HepG2 (cell line): Measurements from ENCODE around the gene DDRGK1. TPM values are rescaled to one million over a fixed set of nuclear protein-coding genes. Genes with fewer than 3 reads are reported as not detected.

Experiments
- FOSL2 ChIP-seq: sonication (generic); formaldehyde crosslinking; IDR thresholded peaks from 2 replicates; pipeline ENCODE4 v1.4.0; 2020; ENCODE audit warnings: missing genetic modification reagents
- HOXA5 ChIP-seq: sonication (generic); formaldehyde crosslinking; IDR thresholded peaks from 2 replicates; pipeline ENCODE4 v1.4.0; 2020; ENCODE audit warnings: missing genetic modification reagents
- NR2F1 ChIP-seq, 2 experiments: fragments of 450-650 bp in 1 of 2; formaldehyde crosslinking in 1 of 2; IDR thresholded peaks; 2 replicates each; pipeline versions ENCODE4 v1.5.0 to v1.6.1; 2016 to 2020; ENCODE audit warnings: mild to moderate bottlenecking in 1 of 2, missing compliant biosample characterization in 1 of 2, missing genetic modification reagents in 1 of 2, moderate library complexity in 1 of 2
- NR2F2 ChIP-seq: IDR thresholded peaks from 2 replicates; pipeline ENCODE4 v1.6.1; 2012; ENCODE audit warnings: low read depth, inconsistent platforms, borderline replicate concordance
- SMAD1 ChIP-seq: sonication (generic); formaldehyde crosslinking; IDR thresholded peaks from 2 replicates; pipeline ENCODE4 v1.4.0; 2020; ENCODE audit warnings: missing genetic modification reagents, low read depth, mild to moderate bottlenecking, borderline replicate concordance
- SMAD9 ChIP-seq: sonication (generic); formaldehyde crosslinking; IDR thresholded peaks from 2 replicates; pipeline ENCODE4 v1.5.1; 2020; ENCODE audit warnings: mild to moderate bottlenecking, missing genetic modification reagents
- SRY ChIP-seq: sonication (generic); formaldehyde crosslinking; IDR thresholded peaks from 2 replicates; pipeline ENCODE4 v1.8.0; 2022; ENCODE audit warnings: mild to moderate bottlenecking, missing genetic modification reagents
- SSRP1 ChIP-seq: IDR thresholded peaks from 2 replicates; pipeline ENCODE4 v1.6.1; 2016; ENCODE audit warnings: control low read depth
- TFE3 ChIP-seq: IDR thresholded peaks from 2 replicates; pipeline ENCODE4 v1.6.1; 2016
- ZBTB39 ChIP-seq: sonication (generic); formaldehyde crosslinking; IDR thresholded peaks from 2 replicates; pipeline ENCODE4 v1.5.0; 2020; ENCODE audit warnings: missing genetic modification reagents
- ZBTB46 ChIP-seq: sonication (generic); formaldehyde crosslinking; IDR thresholded peaks from 2 replicates; pipeline ENCODE4 v1.4.0; 2020; ENCODE audit warnings: mild to moderate bottlenecking, missing genetic modification reagents, borderline replicate concordance
- ZNF264 ChIP-seq: sonication (generic); formaldehyde crosslinking; IDR thresholded peaks from 2 replicates; pipeline ENCODE4 v1.4.0; 2020; ENCODE audit warnings: missing genetic modification reagents
- ZNF44 ChIP-seq: sonication (generic); formaldehyde crosslinking; IDR thresholded peaks from 2 replicates; pipeline ENCODE4 v1.5.1; 2020; ENCODE audit warnings: mild to moderate bottlenecking, missing genetic modification reagents
- ZNF501 ChIP-seq: sonication (generic); formaldehyde crosslinking; IDR thresholded peaks from 2 replicates; pipeline ENCODE4 v1.5.1; 2020; ENCODE audit warnings: mild to moderate bottlenecking, moderate library complexity, missing genetic modification reagents
- ZNF543 ChIP-seq: sonication (generic); formaldehyde crosslinking; IDR thresholded peaks from 2 replicates; pipeline ENCODE4 v1.4.0; 2020; ENCODE audit warnings: mild to moderate bottlenecking, missing genetic modification reagents
- ZNF607 ChIP-seq: sonication (generic); formaldehyde crosslinking; IDR thresholded peaks from 2 replicates; pipeline ENCODE4 v1.5.1; 2020; ENCODE audit warnings: missing genetic modification reagents, mild to moderate bottlenecking, borderline replicate concordance
- ZNF609 ChIP-seq: sonication (generic); formaldehyde crosslinking; IDR thresholded peaks from 2 replicates; pipeline ENCODE4 v1.4.0; 2020; ENCODE audit warnings: mild to moderate bottlenecking, missing genetic modification reagents, borderline replicate concordance
- ZNF629 ChIP-seq: sonication (generic); formaldehyde crosslinking; conservative IDR thresholded peaks from 2 replicates; pipeline ENCODE4 v1.5.0; 2020; ENCODE audit warnings: missing genetic modification reagents
- ZNF720 ChIP-seq: sonication (generic); formaldehyde crosslinking; IDR thresholded peaks from 2 replicates; pipeline ENCODE4 v1.4.0; 2020; ENCODE audit warnings: missing genetic modification reagents
- ZNF737 ChIP-seq: sonication (generic); formaldehyde crosslinking; IDR thresholded peaks from 2 replicates; pipeline ENCODE4 v1.5.0; 2020; ENCODE audit warnings: missing genetic modification reagents, mild to moderate bottlenecking, borderline replicate concordance
- polyA plus RNA-seq, 8 experiments: library from polyadenylated mRNA; depleted of rRNA in 3 of 8; stranded (reverse) in 7 of 8; unstranded in 1 of 8; fragments of >200 nt; fragmentation: Illumina TruSeq in 4 of 8; extraction: Trizol in 4 of 8; gene quantifications; 2 replicates each; pipeline versions ENCODE4 v1.2.1 to v1.2.3, GENCODE V29; 2011 to 2016; ENCODE audit warnings: low read depth in 4 of 8, missing spikeins in 1 of 8, mixed read lengths in 1 of 8; ENCODE audit not compliant: insufficient read depth in 1 of 8
- total RNA-seq, 5 experiments: library from RNA; depleted of rRNA; stranded (reverse); fragments of >200 nt; fragmentation: Illumina TruSeq; extraction: Trizol; gene quantifications; 2 replicates each; pipeline ENCODE4 v1.2.3, GENCODE V29; 2016; ENCODE audit warnings: low read depth in 1 of 5

DDRGK1 gene
- total and polyA plus RNA-seq, 2 of the 13 experiments (the other 11 are each of a cell fraction or from before 2014, with no cell fraction given): 96.7 to 149 TPM

GRCh38 chr20:3231889-3232588, 27.6 kb upstream of the DDRGK1 start (continued):
- 0 out of 2 replicates have a peak, but pooled peaks have one; percentile 46 for TF ChIP-seq ZNF543
- no peak for TF ChIP-seq ZBTB46 (CRISPR knock-in tag)
- TF ChIP-seq HOXA5: no peak
- 0 out of 2 replicates have a peak, but pooled peaks have one; percentile 79 for TF ChIP-seq SMAD1 (CRISPR knock-in tag)
- no peak for TF ChIP-seq SSRP1 (CRISPR knock-in tag)
- peak; percentile 88 for TF ChIP-seq ZBTB39 (CRISPR knock-in tag)
- peak; percentile 84; the same call in 1 of the 2 replicates for TF ChIP-seq ZNF609 (CRISPR knock-in tag)
- peak; percentile 67 for TF ChIP-seq ZNF629
- TF ChIP-seq NR2F2: peak; percentile 58; the same call in 1 of the 2 replicates
- TF ChIP-seq SMAD9 (CRISPR knock-in tag): no peak
- peak; percentile 50; the same call in 1 of the 2 replicates for TF ChIP-seq ZNF501
- TF ChIP-seq FOSL2 (CRISPR knock-in tag): peak; percentile 54
- no peak for TF ChIP-seq ZNF607 (CRISPR knock-in tag)
- no peak for TF ChIP-seq SRY
- no peak; the same call in 1 of the 2 replicates for TF ChIP-seq ZNF737 (CRISPR knock-in tag)
- no peak for TF ChIP-seq ZNF720 (CRISPR knock-in tag)
- TF ChIP-seq ZNF44 (CRISPR knock-in tag): no peak
- peak; percentile 61; the same call in 1 of the 2 replicates for TF ChIP-seq TFE3 (CRISPR knock-in tag)
- TF ChIP-seq NR2F1 (CRISPR knock-in tag; IDR thresholded peaks at IDR 0.05): peak; percentile 34 to 67; a peak in 3 of 4 replicates
- peak; percentile 80; the same call in 1 of the 2 replicates for TF ChIP-seq ZNF264 (CRISPR knock-in tag)
